Thoracic aorta (tissue), 2 donors: ENCODE data around the gene MCCC1. TPM values are rescaled to one million over a fixed set of nuclear protein-coding genes. Genes with fewer than 3 reads are reported as not detected.
A peak's percentile ranks its signal among the peaks of the same experiment; 100 is the strongest.

Experiments used
- ATAC-seq: fragments of 150-250 bp; one replicate; pipeline ENCODE4 v1.8.0; 2017; ENCODE audit warnings: low read depth; ENCODE audit not compliant: insufficient number of reproducible peaks, low FRiP score
- DNase-seq: peaks from one replicate; pipeline ENCODE4 v3.0.0-alpha.2; 2020; ENCODE audit warnings: low spot score
- H3K27ac ChIP-seq, 2 donors: fragments of 200-600 bp; sonication (generic); 1 replicate in 1 of 2; 2 replicates in 1 of 2; pipeline ENCODE4 v1.5.1; 2016; ENCODE audit warnings: mild to moderate bottlenecking in 2 of 2, moderate library complexity in 2 of 2
- H3K27me3 ChIP-seq: fragments of 200-600 bp; sonication (generic); replicated peaks from 2 replicates; pipeline ENCODE4 v1.6.0; 2016; ENCODE audit warnings: mild to moderate bottlenecking; ENCODE audit not compliant: insufficient read depth
- H3K36me3 ChIP-seq: fragments of 200-600 bp; sonication (generic); one replicate; pipeline ENCODE4 v1.5.1; 2016
- H3K4me1 ChIP-seq, 2 donors: fragments of 200-600 bp; sonication (generic); 1 replicate in 1 of 2; 2 replicates in 1 of 2; pipeline versions ENCODE4 v1.5.1 to v1.6.0; 2016; ENCODE audit warnings: low read depth in 2 of 2, mild to moderate bottlenecking in 1 of 2; ENCODE audit not compliant: control insufficient read depth in 1 of 2
- H3K4me3 ChIP-seq: fragments of 200-600 bp; sonication (generic); 2 replicates; pipeline ENCODE4 v1.5.1; 2016; ENCODE audit warnings: mild to moderate bottlenecking
- H3K9me3 ChIP-seq: fragments of 200-600 bp; sonication (generic); 2 replicates; pipeline ENCODE4 v1.5.1; 2016
- CTCF ChIP-seq: fragments of 200-600 bp; sonication (generic); IDR thresholded peaks from one replicate; pipeline ENCODE4 v1.5.1; 2019; ENCODE audit warnings: antibody characterized with exemption
- total RNA-seq, 2 donors: library from RNA; depleted of rRNA; stranded (reverse); fragments of >200 nt; gene quantifications; one replicate each; pipeline versions ENCODE4 v1.1.0 to v1.2.3, GENCODE V29; 2016

MCCC1 gene
- total RNA-seq, 2 donors from 2014 or later = 23.4 to 28.5 TPM

- Histone ChIP-seq H3K9me3 (no peaks in the 10 kb centered on the region), H3K4me1 (no peaks in the 10 kb centered on the region), H3K27ac (no peak overlapping the region), H3K36me3 (peaks cover 24% of the 10 kb centered on the region), H3K27me3 (no peaks in the 10 kb centered on the region), H3K4me3 (no peak overlapping the region)
- DNase-seq (no peak), ATAC-seq (no peak)
- no peak for TF ChIP-seq CTCF
Observed at GRCh38 chr3:183087184-183087583, 12.1 kb downstream of the MCCC1 start.

- DNase-seq = no peak
- H3K4me1 ChIP-seq = no peaks in the 10 kb centered on the region
- ATAC-seq = no peak
- no peaks in the 10 kb centered on the region for H3K27me3 ChIP-seq
- H3K36me3 ChIP-seq = peaks cover 17% of the 10 kb centered on the region
- no peak overlapping the region for H3K4me3 ChIP-seq
- TF ChIP-seq CTCF = peak; percentile 34
- no peaks in the 10 kb centered on the region for H3K9me3 ChIP-seq
- no peak overlapping the region for H3K27ac ChIP-seq
Observed at GRCh38 chr3:183085634-183086390, 13.5 kb downstream of the MCCC1 start.

- Histone ChIP-seq H3K4me1 (no peaks in the 10 kb centered on the region), H3K36me3 (peaks cover 7% of the 10 kb centered on the region), H3K27me3 (no peaks in the 10 kb centered on the region), H3K27ac (no peak overlapping the region), H3K4me3 (no peak overlapping the region), H3K9me3 (no peaks in the 10 kb centered on the region)
- ATAC-seq = no peak
- no peak for DNase-seq
- TF ChIP-seq CTCF = no peak
Observed at GRCh38 chr3:183082355-183082915, 16.9 kb downstream of the MCCC1 start.

- H3K27ac ChIP-seq = no peak overlapping the region
- no peaks in the 10 kb centered on the region for H3K9me3 ChIP-seq
- no peaks in the 10 kb centered on the region for H3K4me1 ChIP-seq
- H3K4me3 ChIP-seq = no peak overlapping the region
- ATAC-seq = no peak
- H3K27me3 ChIP-seq = no peaks in the 10 kb centered on the region
- DNase-seq = no peak
- peaks cover 7% of the 10 kb centered on the region for H3K36me3 ChIP-seq
- TF ChIP-seq CTCF = no peak
Observed at GRCh38 chr3:183081459-183082183, 17.7 kb downstream of the MCCC1 start.

- H3K36me3 ChIP-seq = peaks cover 3% of the 10 kb centered on the region
- no peaks in the 10 kb centered on the region for H3K4me1 ChIP-seq
- ATAC-seq (no peak), DNase-seq (no peak)
- no peak overlapping the region for H3K27ac ChIP-seq
- no peak for TF ChIP-seq CTCF
- H3K4me3 ChIP-seq = no peak overlapping the region
- no peaks in the 10 kb centered on the region for H3K9me3 ChIP-seq
- H3K27me3 ChIP-seq = no peaks in the 10 kb centered on the region
Observed at GRCh38 chr3:183080628-183081027, 18.7 kb downstream of the MCCC1 start.
